ENCODE results near the gene NDUFB6. TPM values are rescaled to one million over a fixed set of nuclear protein-coding genes. Genes with fewer than 3 reads are reported as not detected.

NDUFB6 gene
- total and polyA plus RNA-seq, 2 donors from 2014 or later, result 47.6 to 132 TPM

GRCh38 chr9:32590898-32591297 lies 17.9 kb upstream of the NDUFB6 start:
- TF ChIP-seq CTCF (IDR thresholded peaks at IDR 0.05; ENCODE audit: borderline replicate concordance, extremely low read depth, insufficient read depth), result no peak
- intact Hi-C loops (cut with DNase I), result no loop called here
- no peak overlapping the region for H3K4me3 ChIP-seq (ENCODE audit: low read length in 3 of 3)
- no peaks in the 10 kb centered on the region for H3K36me3 ChIP-seq (ENCODE audit: control insufficient read depth in 2 of 3, insufficient read depth in 3 of 3, low read length in 3 of 3)
- H3K27ac ChIP-seq (ENCODE audit: low read depth in 2 of 2, low read length in 2 of 2), result no peak overlapping the region
- no peaks in the 10 kb centered on the region for H3K9me3 ChIP-seq (ENCODE audit: control insufficient read depth in 2 of 3, insufficient read depth in 1 of 3, low read length in 3 of 3)
- DNase-seq, result no peak
- no peaks in the 10 kb centered on the region for H3K4me1 ChIP-seq (ENCODE audit: control insufficient read depth in 2 of 3, insufficient read depth in 2 of 3, low read depth in 1 of 3, low read length in 3 of 3)
- H3K9ac ChIP-seq (ENCODE audit: low read length in 3 of 3), result no peak overlapping the region
- FAIRE-seq, result no peak
- H3K27me3 ChIP-seq (ENCODE audit: control insufficient read depth, insufficient read depth, low read length), result no peaks in the 10 kb centered on the region

GRCh38 chr9:32590476-32590875 lies 17.5 kb upstream of the NDUFB6 start:
- no peak for TF ChIP-seq CTCF (IDR thresholded peaks at IDR 0.05; ENCODE audit: borderline replicate concordance, extremely low read depth, insufficient read depth)
- DNase-seq (no peak), FAIRE-seq (no peak)
- no peak overlapping the region for H3K4me3 ChIP-seq (ENCODE audit: low read length in 3 of 3)
- no peak overlapping the region for H3K27ac ChIP-seq (ENCODE audit: low read depth in 2 of 2, low read length in 2 of 2)
- no peaks in the 10 kb centered on the region for H3K4me1 ChIP-seq (ENCODE audit: control insufficient read depth in 2 of 3, insufficient read depth in 2 of 3, low read depth in 1 of 3, low read length in 3 of 3)
- no peaks in the 10 kb centered on the region for H3K27me3 ChIP-seq (ENCODE audit: control insufficient read depth, insufficient read depth, low read length)
- H3K36me3 ChIP-seq (ENCODE audit: control insufficient read depth in 2 of 3, insufficient read depth in 3 of 3, low read length in 3 of 3), result no peaks in the 10 kb centered on the region
- intact Hi-C loops (cut with DNase I), result no loop called here
- H3K9ac ChIP-seq (ENCODE audit: low read length in 3 of 3), result no peak overlapping the region
- H3K9me3 ChIP-seq (ENCODE audit: control insufficient read depth in 2 of 3, insufficient read depth in 1 of 3, low read length in 3 of 3), result no peaks in the 10 kb centered on the region

- peak in 2 of 5 donors; percentile 67 to 74 for DNase-seq
- Histone ChIP-seq H3K27ac (ENCODE audit: low read depth in 2 of 2, low read length in 2 of 2) (no peak overlapping the region), H3K4me1 (ENCODE audit: control insufficient read depth in 2 of 3, insufficient read depth in 2 of 3, low read depth in 1 of 3, low read length in 3 of 3) (no peaks in the 10 kb centered on the region), H3K36me3 (ENCODE audit: control insufficient read depth in 2 of 3, insufficient read depth in 3 of 3, low read length in 3 of 3) (no peaks in the 10 kb centered on the region), H3K27me3 (ENCODE audit: control insufficient read depth, insufficient read depth, low read length) (no peaks in the 10 kb centered on the region), H3K4me3 (ENCODE audit: low read length in 3 of 3) (no peak overlapping the region), H3K9me3 (ENCODE audit: control insufficient read depth in 2 of 3, insufficient read depth in 1 of 3, low read length in 3 of 3) (no peaks in the 10 kb centered on the region), H3K9ac (ENCODE audit: low read length in 3 of 3) (no peak overlapping the region)
- TF ChIP-seq CTCF (IDR thresholded peaks at IDR 0.05; ENCODE audit: borderline replicate concordance, extremely low read depth, insufficient read depth), result peak; percentile 28
- intact Hi-C loops (cut with DNase I), result loop anchor here (10.0 kb wide), 1 partner anchor 376 kb away; no protein-coding TSS in a partner anchor
- FAIRE-seq, result no peak
These were observed 16.2 kb upstream of the NDUFB6 start for GRCh38 chr9:32589083-32589723.

GRCh38 chr9:32587901-32588300 lies 14.9 kb upstream of the NDUFB6 start:
- Histone ChIP-seq H3K27me3 (ENCODE audit: control insufficient read depth, insufficient read depth, low read length) (no peaks in the 10 kb centered on the region), H3K27ac (ENCODE audit: low read depth in 2 of 2, low read length in 2 of 2) (no peak overlapping the region), H3K9me3 (ENCODE audit: control insufficient read depth in 2 of 3, insufficient read depth in 1 of 3, low read length in 3 of 3) (no peaks in the 10 kb centered on the region), H3K36me3 (ENCODE audit: control insufficient read depth in 2 of 3, insufficient read depth in 3 of 3, low read length in 3 of 3) (no peaks in the 10 kb centered on the region), H3K4me3 (ENCODE audit: low read length in 3 of 3) (no peak overlapping the region), H3K4me1 (ENCODE audit: control insufficient read depth in 2 of 3, insufficient read depth in 2 of 3, low read depth in 1 of 3, low read length in 3 of 3) (no peaks in the 10 kb centered on the region), H3K9ac (ENCODE audit: low read length in 3 of 3) (no peak overlapping the region)
- no peak for DNase-seq
- intact Hi-C loops (cut with DNase I), result loop anchor here (10.0 kb wide), 1 partner anchor 377 kb away; no protein-coding TSS in a partner anchor
- FAIRE-seq, result no peak
- TF ChIP-seq CTCF (IDR thresholded peaks at IDR 0.05; ENCODE audit: borderline replicate concordance, extremely low read depth, insufficient read depth), result no peak
